H1 (cell line): Measurements from ENCODE around the gene DIPK1A. TPM values are rescaled to one million over a fixed set of nuclear protein-coding genes. Genes with fewer than 3 reads are reported as not detected.

Experiments
- BRCA1 ChIP-seq: IDR thresholded peaks from 2 replicates; pipeline ENCODE4 v1.6.1; 2012; ENCODE audit warnings: low read depth, low read length, improper control_type of control experiment
- RFX5 ChIP-seq: IDR thresholded peaks from 2 replicates; pipeline ENCODE4 v1.6.1; 2011; ENCODE audit warnings: low read depth, low read length, improper control_type of control experiment, borderline replicate concordance
- SIN3A ChIP-seq, 2 experiments: IDR thresholded peaks in 1 of 2; conservative IDR thresholded peaks in 1 of 2; 2 replicates each; pipeline ENCODE4 v1.6.1; 2011 to 2012; ENCODE audit warnings: low read length in 2 of 2, improper control_type of control experiment in 1 of 2, low read depth in 1 of 2, mild to moderate bottlenecking in 1 of 2
- SIRT6 ChIP-seq: IDR thresholded peaks from one replicate; pipeline ENCODE4 v1.7.1; 2012; ENCODE audit warnings: low read length, inconsistent platforms
- SP4 ChIP-seq: IDR thresholded peaks from 2 replicates; pipeline ENCODE4 v1.6.1; 2012; ENCODE audit warnings: low read length, inconsistent platforms
- SUZ12 ChIP-seq: fragments of 200-600 bp; sonication (generic); IDR thresholded peaks from 2 replicates; pipeline ENCODE4 v1.6.1; 2012; ENCODE audit warnings: mild to moderate bottlenecking, inconsistent platforms, low read length, moderate library complexity, mixed read lengths
- polyA plus RNA-seq, 7 experiments: library from polyadenylated mRNA; depleted of rRNA in 3 of 7; stranded (reverse) in 5 of 7; unstranded in 2 of 7; fragments of >200 nt in 5 of 7; fragments of 200-250 nt in 2 of 7; gene quantifications; 1 replicate in 5 of 7; 2 replicates in 1 of 7; 4 replicates in 1 of 7; pipeline versions ENCODE4 v1.2.1 to v1.2.3, GENCODE V29; 2011 to 2013; ENCODE audit warnings: missing spikeins in 2 of 7, mixed read lengths in 2 of 7
- total RNA-seq: library from RNA; stranded (reverse); fragmentation: NEBNext Ultra II Directional; extraction: Animal tissue kit (Norgen Biotek cat#: 25700); gene quantifications from 2 replicates; pipeline ENCODE4 v1.2.1, GENCODE V29; 2021
- TF ChIP-seq, protein P1 (sequence below): fragments of 300-600 bp; sonication (generic); IDR thresholded peaks from 2 replicates; pipeline ENCODE4 v1.7.1; 2012; ENCODE audit warnings: low read length, moderate library complexity, mild to moderate bottlenecking, inconsistent platforms; ENCODE audit not compliant: insufficient replicate concordance
- TF ChIP-seq, protein P2 (sequence below), 3 experiments: IDR thresholded peaks; 1 replicate in 2 of 3; 2 replicates in 1 of 3; pipeline versions ENCODE4 v1.5.1 to v1.6.1; 2011; ENCODE audit warnings: low read length in 3 of 3, mild to moderate bottlenecking in 3 of 3, inconsistent platforms in 2 of 3, low read depth in 1 of 3, moderate library complexity in 1 of 3; ENCODE audit not compliant: insufficient read depth in 1 of 3; ENCODE audit errors: control extremely low read depth in 1 of 3

The DIPK1A gene
- total and polyA plus RNA-seq, 2 of the 8 experiments (the other 6 are each of a cell fraction or from before 2014, with no cell fraction given), result 2.5 to 5.0 TPM

DNA sequence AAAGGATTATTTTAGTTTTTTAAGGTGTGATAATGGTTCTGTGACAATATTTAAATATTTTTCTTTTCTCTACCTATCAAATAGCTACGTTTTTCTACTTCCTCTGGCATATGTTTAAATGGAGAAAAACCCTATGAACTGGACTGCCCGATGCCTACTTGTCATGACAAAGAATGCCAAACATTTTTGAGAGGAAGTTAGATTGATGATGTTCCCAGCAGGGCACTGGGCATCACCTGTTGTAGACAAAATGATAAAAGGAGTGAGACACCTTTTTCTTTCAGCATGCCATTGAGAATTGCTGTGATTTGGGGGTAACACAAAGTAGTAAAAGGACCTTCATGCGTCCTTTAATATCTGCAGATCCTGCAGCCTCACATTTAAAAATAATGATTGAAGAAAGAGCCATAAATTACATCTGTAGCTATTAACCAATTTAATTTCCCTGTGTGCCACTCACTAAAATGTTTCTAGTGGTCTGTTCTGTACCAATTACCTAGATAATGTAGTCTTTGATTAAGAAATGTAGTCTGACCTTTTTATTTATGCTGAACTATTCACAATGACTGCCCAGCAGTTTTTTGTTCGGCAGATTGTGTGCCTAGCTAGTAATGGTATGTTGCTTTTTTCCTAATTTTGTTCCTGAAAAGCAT, 81.8 kb downstream of the DIPK1A start (continued):
- TF ChIP-seq SIN3A (conservative IDR thresholded peaks at IDR 0.05 in 1 of 2, IDR thresholded peaks at IDR 0.05 in 1 of 2; ENCODE audit: low read depth in 1 of 2, low read length in 2 of 2) (no peak), RFX5 (no peak), SIRT6 (no peak), BRCA1 (no peak), SUZ12 (no peak), SP4 (no peak)
- TF ChIP-seq, protein P1, sequence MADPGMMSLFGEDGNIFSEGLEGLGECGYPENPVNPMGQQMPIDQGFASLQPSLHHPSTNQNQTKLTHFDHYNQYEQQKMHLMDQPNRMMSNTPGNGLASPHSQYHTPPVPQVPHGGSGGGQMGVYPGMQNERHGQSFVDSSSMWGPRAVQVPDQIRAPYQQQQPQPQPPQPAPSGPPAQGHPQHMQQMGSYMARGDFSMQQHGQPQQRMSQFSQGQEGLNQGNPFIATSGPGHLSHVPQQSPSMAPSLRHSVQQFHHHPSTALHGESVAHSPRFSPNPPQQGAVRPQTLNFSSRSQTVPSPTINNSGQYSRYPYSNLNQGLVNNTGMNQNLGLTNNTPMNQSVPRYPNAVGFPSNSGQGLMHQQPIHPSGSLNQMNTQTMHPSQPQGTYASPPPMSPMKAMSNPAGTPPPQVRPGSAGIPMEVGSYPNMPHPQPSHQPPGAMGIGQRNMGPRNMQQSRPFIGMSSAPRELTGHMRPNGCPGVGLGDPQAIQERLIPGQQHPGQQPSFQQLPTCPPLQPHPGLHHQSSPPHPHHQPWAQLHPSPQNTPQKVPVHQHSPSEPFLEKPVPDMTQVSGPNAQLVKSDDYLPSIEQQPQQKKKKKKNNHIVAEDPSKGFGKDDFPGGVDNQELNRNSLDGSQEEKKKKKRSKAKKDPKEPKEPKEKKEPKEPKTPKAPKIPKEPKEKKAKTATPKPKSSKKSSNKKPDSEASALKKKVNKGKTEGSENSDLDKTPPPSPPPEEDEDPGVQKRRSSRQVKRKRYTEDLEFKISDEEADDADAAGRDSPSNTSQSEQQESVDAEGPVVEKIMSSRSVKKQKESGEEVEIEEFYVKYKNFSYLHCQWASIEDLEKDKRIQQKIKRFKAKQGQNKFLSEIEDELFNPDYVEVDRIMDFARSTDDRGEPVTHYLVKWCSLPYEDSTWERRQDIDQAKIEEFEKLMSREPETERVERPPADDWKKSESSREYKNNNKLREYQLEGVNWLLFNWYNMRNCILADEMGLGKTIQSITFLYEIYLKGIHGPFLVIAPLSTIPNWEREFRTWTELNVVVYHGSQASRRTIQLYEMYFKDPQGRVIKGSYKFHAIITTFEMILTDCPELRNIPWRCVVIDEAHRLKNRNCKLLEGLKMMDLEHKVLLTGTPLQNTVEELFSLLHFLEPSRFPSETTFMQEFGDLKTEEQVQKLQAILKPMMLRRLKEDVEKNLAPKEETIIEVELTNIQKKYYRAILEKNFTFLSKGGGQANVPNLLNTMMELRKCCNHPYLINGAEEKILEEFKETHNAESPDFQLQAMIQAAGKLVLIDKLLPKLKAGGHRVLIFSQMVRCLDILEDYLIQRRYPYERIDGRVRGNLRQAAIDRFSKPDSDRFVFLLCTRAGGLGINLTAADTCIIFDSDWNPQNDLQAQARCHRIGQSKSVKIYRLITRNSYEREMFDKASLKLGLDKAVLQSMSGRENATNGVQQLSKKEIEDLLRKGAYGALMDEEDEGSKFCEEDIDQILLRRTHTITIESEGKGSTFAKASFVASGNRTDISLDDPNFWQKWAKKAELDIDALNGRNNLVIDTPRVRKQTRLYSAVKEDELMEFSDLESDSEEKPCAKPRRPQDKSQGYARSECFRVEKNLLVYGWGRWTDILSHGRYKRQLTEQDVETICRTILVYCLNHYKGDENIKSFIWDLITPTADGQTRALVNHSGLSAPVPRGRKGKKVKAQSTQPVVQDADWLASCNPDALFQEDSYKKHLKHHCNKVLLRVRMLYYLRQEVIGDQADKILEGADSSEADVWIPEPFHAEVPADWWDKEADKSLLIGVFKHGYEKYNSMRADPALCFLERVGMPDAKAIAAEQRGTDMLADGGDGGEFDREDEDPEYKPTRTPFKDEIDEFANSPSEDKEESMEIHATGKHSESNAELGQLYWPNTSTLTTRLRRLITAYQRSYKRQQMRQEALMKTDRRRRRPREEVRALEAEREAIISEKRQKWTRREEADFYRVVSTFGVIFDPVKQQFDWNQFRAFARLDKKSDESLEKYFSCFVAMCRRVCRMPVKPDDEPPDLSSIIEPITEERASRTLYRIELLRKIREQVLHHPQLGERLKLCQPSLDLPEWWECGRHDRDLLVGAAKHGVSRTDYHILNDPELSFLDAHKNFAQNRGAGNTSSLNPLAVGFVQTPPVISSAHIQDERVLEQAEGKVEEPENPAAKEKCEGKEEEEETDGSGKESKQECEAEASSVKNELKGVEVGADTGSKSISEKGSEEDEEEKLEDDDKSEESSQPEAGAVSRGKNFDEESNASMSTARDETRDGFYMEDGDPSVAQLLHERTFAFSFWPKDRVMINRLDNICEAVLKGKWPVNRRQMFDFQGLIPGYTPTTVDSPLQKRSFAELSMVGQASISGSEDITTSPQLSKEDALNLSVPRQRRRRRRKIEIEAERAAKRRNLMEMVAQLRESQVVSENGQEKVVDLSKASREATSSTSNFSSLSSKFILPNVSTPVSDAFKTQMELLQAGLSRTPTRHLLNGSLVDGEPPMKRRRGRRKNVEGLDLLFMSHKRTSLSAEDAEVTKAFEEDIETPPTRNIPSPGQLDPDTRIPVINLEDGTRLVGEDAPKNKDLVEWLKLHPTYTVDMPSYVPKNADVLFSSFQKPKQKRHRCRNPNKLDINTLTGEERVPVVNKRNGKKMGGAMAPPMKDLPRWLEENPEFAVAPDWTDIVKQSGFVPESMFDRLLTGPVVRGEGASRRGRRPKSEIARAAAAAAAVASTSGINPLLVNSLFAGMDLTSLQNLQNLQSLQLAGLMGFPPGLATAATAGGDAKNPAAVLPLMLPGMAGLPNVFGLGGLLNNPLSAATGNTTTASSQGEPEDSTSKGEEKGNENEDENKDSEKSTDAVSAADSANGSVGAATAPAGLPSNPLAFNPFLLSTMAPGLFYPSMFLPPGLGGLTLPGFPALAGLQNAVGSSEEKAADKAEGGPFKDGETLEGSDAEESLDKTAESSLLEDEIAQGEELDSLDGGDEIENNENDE, result no peak
- TF ChIP-seq, protein P2, sequence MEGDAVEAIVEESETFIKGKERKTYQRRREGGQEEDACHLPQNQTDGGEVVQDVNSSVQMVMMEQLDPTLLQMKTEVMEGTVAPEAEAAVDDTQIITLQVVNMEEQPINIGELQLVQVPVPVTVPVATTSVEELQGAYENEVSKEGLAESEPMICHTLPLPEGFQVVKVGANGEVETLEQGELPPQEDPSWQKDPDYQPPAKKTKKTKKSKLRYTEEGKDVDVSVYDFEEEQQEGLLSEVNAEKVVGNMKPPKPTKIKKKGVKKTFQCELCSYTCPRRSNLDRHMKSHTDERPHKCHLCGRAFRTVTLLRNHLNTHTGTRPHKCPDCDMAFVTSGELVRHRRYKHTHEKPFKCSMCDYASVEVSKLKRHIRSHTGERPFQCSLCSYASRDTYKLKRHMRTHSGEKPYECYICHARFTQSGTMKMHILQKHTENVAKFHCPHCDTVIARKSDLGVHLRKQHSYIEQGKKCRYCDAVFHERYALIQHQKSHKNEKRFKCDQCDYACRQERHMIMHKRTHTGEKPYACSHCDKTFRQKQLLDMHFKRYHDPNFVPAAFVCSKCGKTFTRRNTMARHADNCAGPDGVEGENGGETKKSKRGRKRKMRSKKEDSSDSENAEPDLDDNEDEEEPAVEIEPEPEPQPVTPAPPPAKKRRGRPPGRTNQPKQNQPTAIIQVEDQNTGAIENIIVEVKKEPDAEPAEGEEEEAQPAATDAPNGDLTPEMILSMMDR (IDR thresholded peaks at IDR 0.05; ENCODE audit: control extremely low read depth in 1 of 3, insufficient read depth in 1 of 3, low read depth in 1 of 3, low read length in 3 of 3), result no peak
